Loucy (cell line): Measurements from ENCODE around the gene RCAN3.

Source experiments
- EZH2phosphoT487 ChIP-seq: fragments of 200-600 bp; IDR thresholded peaks from 2 replicates; pipeline ENCODE4 v1.6.1; 2018; ENCODE audit warnings: antibody characterized with exemption, mild to moderate bottlenecking, moderate library complexity, borderline replicate concordance
- TF ChIP-seq, protein P1 (sequence below): fragments of 200-600 bp; sonication (generic); conservative IDR thresholded peaks from 2 replicates; pipeline ENCODE4 v1.5.1; 2014; ENCODE audit warnings: mild to moderate bottlenecking, antibody characterized with exemption, low read length

DNA sequence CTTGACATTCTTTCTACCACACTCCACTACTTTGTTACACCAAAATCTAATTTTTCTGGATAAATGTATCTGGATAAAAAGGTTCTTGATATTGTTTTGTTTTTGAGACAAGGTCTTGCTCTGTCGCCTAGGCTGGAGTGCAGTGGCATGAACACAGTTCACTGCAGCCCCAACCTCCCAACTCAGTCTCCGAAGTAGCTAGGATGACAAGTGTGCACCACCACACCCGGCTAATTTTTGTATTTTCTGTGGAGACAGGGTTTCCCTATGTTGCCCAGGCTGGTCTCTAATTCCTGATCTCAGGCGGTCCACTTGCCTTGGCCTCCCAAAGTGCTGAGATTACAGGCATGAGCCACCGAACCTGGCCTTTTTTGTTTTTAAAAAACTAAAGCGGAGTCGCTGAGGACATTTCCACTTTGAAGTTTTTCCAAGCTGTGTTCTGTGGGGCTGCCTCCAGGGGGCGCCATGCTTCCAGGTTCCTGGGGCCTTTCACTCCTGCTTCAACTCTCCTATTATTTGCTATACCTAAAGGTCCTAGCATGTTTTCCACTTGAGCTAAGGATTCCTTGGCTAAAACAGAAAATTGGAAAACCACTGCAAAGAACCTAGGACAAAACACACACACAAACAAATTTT is 39.2 kb downstream of the RCAN3 start:
- TF ChIP-seq, protein P1, sequence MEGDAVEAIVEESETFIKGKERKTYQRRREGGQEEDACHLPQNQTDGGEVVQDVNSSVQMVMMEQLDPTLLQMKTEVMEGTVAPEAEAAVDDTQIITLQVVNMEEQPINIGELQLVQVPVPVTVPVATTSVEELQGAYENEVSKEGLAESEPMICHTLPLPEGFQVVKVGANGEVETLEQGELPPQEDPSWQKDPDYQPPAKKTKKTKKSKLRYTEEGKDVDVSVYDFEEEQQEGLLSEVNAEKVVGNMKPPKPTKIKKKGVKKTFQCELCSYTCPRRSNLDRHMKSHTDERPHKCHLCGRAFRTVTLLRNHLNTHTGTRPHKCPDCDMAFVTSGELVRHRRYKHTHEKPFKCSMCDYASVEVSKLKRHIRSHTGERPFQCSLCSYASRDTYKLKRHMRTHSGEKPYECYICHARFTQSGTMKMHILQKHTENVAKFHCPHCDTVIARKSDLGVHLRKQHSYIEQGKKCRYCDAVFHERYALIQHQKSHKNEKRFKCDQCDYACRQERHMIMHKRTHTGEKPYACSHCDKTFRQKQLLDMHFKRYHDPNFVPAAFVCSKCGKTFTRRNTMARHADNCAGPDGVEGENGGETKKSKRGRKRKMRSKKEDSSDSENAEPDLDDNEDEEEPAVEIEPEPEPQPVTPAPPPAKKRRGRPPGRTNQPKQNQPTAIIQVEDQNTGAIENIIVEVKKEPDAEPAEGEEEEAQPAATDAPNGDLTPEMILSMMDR: peak; percentile 97
- no peak for TF ChIP-seq EZH2phosphoT487
